Endothelial cell of umbilical vein (primary cell): ENCODE measurements around the gene MOK. TPM values are rescaled to one million over a fixed set of nuclear protein-coding genes. Genes with fewer than 3 reads are reported as not detected.

ENCODE experiments used
- BruUV-seq: library from RNA; stranded (reverse); fragments of 400-500 nt; replicated peaks from 2 replicates; lab custom pipeline; 2021; lab: Mats Ljungman, UMichigan
- CTCF ChIA-PET: fragments of 300-600, 350-600 bp; sonication (Branson Sonifier 250); formaldehyde crosslinking; loops from one replicate; lab custom pipeline; 2021; ENCODE audit warnings: antibody characterized with exemption, inconsistent platforms; lab: Charles Lee
- POLR2A ChIA-PET: fragments of 300-600, 350-600 bp; sonication (Branson Sonifier 250); formaldehyde crosslinking; loops from one replicate; lab custom pipeline; 2021; ENCODE audit warnings: antibody characterized with exemption, inconsistent platforms; lab: Charles Lee
- DNase-seq: peaks from one replicate; pipeline ENCODE4 v3.0.0-alpha.2; 2011; ENCODE audit warnings: low read depth, low spot score
- FAIRE-seq: peaks from 2 replicates; lab custom pipeline; 2011; peaks lifted over from hg19 to GRCh38; lab: Jason Lieb, UNC
- H2AFZ ChIP-seq: 2 replicates; pipeline ENCODE4 v1.6.0; 2012; ENCODE audit warnings: low read depth, low read length, control low read depth, inconsistent platforms
- H3K27ac ChIP-seq: 2 replicates; pipeline ENCODE4 v1.5.1; 2011; ENCODE audit warnings: low read depth, mild to moderate bottlenecking, control low read depth, low read length, moderate library complexity; ENCODE audit not compliant: insufficient read depth
- H3K27me3 ChIP-seq, 2 experiments: 2 replicates each; pipeline versions ENCODE4 v1.6.0 to v1.6.1; 2011; ENCODE audit warnings: low read length in 2 of 2, mixed read lengths in 1 of 2; ENCODE audit not compliant: control insufficient read depth in 2 of 2, insufficient read depth in 2 of 2
- H3K36me3 ChIP-seq, 2 experiments: 2 replicates in 1 of 2; 3 replicates in 1 of 2; pipeline ENCODE4 v1.5.1; 2011; ENCODE audit warnings: low read length in 2 of 2, mild to moderate bottlenecking in 1 of 2, moderate library complexity in 1 of 2; ENCODE audit not compliant: control insufficient read depth in 2 of 2, insufficient read depth in 2 of 2; ENCODE audit errors: extremely low read depth in 1 of 2
- H3K4me1 ChIP-seq: 3 replicates; pipeline ENCODE4 v1.5.1; 2011; ENCODE audit warnings: mild to moderate bottlenecking, low read length; ENCODE audit not compliant: control insufficient read depth, insufficient read depth; ENCODE audit errors: extremely low read depth
- H3K4me2 ChIP-seq: 2 replicates; pipeline ENCODE4 v1.6.1; 2011; ENCODE audit warnings: low read length, control low read depth, mixed read lengths; ENCODE audit not compliant: insufficient read depth
- H3K4me3 ChIP-seq, 3 experiments: fragments of 200-600 bp in 1 of 3; sonication (generic), shearing (Covaris generic) in 1 of 3; replicated peaks in 1 of 3; 2 replicates each; pipeline ENCODE4 v1.5.1; 2011 to 2016; ENCODE audit warnings: control low read depth in 3 of 3, low read length in 3 of 3, mild to moderate bottlenecking in 2 of 3, inconsistent platforms in 1 of 3, low read depth in 1 of 3, moderate library complexity in 1 of 3; ENCODE audit not compliant: insufficient read depth in 1 of 3
- H3K79me2 ChIP-seq: 2 replicates; pipeline ENCODE4 v1.6.0; 2012; ENCODE audit warnings: low read length, inconsistent platforms; ENCODE audit not compliant: control insufficient read depth, insufficient read depth
- H3K9ac ChIP-seq: replicated peaks from 2 replicates; pipeline ENCODE3; 2011; ENCODE audit warnings: low read length, control low read depth; ENCODE audit not compliant: insufficient read depth; ENCODE audit errors: extremely low read depth
- H3K9me1 ChIP-seq: replicated peaks from 3 replicates; pipeline ENCODE4 v1.6.0; 2011; ENCODE audit warnings: mild to moderate bottlenecking, low read length; ENCODE audit not compliant: control insufficient read depth, insufficient read depth; ENCODE audit errors: extremely low read depth
- H3K9me3 ChIP-seq: replicated peaks from 2 replicates; pipeline ENCODE4 v1.5.1; 2012; ENCODE audit warnings: low read length, inconsistent platforms; ENCODE audit not compliant: control insufficient read depth, insufficient read depth
- H4K20me1 ChIP-seq: replicated peaks from 2 replicates; pipeline ENCODE3; 2011; ENCODE audit warnings: mild to moderate bottlenecking, low read length; ENCODE audit not compliant: control insufficient read depth, insufficient read depth; ENCODE audit errors: extremely low read depth
- CTCF ChIP-seq, 2 donors: IDR thresholded peaks; 1 replicate in 1 of 2; 2 replicates in 1 of 2; pipeline ENCODE4 v1.5.1; 2011; ENCODE audit warnings: low read length in 2 of 2, mild to moderate bottlenecking in 2 of 2, moderate library complexity in 2 of 2, control low read depth in 1 of 2, inconsistent platforms in 1 of 2, low read depth in 1 of 2; ENCODE audit not compliant: insufficient read depth in 1 of 2; ENCODE audit errors: extremely low read depth in 1 of 2
- EZH2 ChIP-seq: IDR thresholded peaks from 2 replicates; pipeline ENCODE4 v1.6.1; 2012; ENCODE audit warnings: borderline replicate concordance, low read depth, mild to moderate bottlenecking, moderate library complexity, low read length, inconsistent platforms; ENCODE audit not compliant: severe bottlenecking
- FOS ChIP-seq: IDR thresholded peaks from 2 replicates; pipeline ENCODE4 v1.6.1; 2011; ENCODE audit warnings: mild to moderate bottlenecking, low read length, moderate library complexity, borderline replicate concordance; ENCODE audit not compliant: insufficient read depth
- GATA2 ChIP-seq: IDR thresholded peaks from 2 replicates; pipeline ENCODE4 v1.7.0; 2011; ENCODE audit warnings: low read depth, mild to moderate bottlenecking, moderate library complexity, mixed read lengths, low read length; ENCODE audit not compliant: insufficient read length, insufficient read depth
- JUN ChIP-seq: IDR thresholded peaks from 2 replicates; pipeline ENCODE4 v1.6.1; 2011; ENCODE audit warnings: borderline replicate concordance, low read depth; ENCODE audit not compliant: insufficient read length, insufficient read depth
- MAX ChIP-seq: IDR thresholded peaks from 2 replicates; pipeline ENCODE4 v1.6.1; 2011; ENCODE audit not compliant: insufficient read depth, insufficient read length
- MYC ChIP-seq: IDR thresholded peaks from one replicate; pipeline ENCODE4 v1.6.1; 2011; ENCODE audit warnings: mild to moderate bottlenecking, low read depth, low read length
- POLR2A ChIP-seq: IDR thresholded peaks from 2 replicates; pipeline ENCODE4 v1.6.1; 2012; ENCODE audit warnings: low read depth, mild to moderate bottlenecking, control low read depth, low read length
- POLR2AphosphoS5 ChIP-seq: IDR thresholded peaks from 2 replicates; pipeline ENCODE4 v1.6.1; 2012; ENCODE audit warnings: low read depth, mild to moderate bottlenecking, control low read depth, low read length, moderate library complexity; ENCODE audit not compliant: insufficient read depth
- dilution Hi-C: fragments of 300-500 bp; cut with MboI; formaldehyde crosslinking; loops from one replicate; pipeline ENCODE4 v1.15.0; 2019; ENCODE audit warnings: low sequenced_read_pairs; ENCODE audit not compliant: extremely low pct_ligation_motif_present
- intact Hi-C: fragments of 100-400 bp; cut with micrococcal nuclease; formaldehyde crosslinking; loops from one replicate; pipeline ENCODE4 v1.10.0; 2022
- polyA plus RNA-seq, 4 experiments: library from polyadenylated mRNA; depleted of rRNA in 3 of 4; stranded (reverse) in 3 of 4; unstranded in 1 of 4; fragments of >200 nt; gene quantifications; 2 replicates each; pipeline versions ENCODE4 v1.2.1 to v1.2.3, GENCODE V29; 2011 to 2012; ENCODE audit warnings: missing spikeins in 1 of 4
- total RNA-seq: library from RNA; stranded (reverse); gene quantifications from 2 replicates; pipeline ENCODE4 v1.2.3, GENCODE V29; 2021

MOK gene
- total and polyA plus RNA-seq, 2 donors (not counting 3 experiments of a cell fraction or from before 2014, with no cell fraction given): 6.1 to 8.6 TPM

- no peak overlapping the region for H3K4me2 ChIP-seq
- intact Hi-C loops: no loop called here
- no peaks in the 10 kb centered on the region for H3K79me2 ChIP-seq
- peaks cover 1 to 8% of the 10 kb centered on the region in 2 experiments for H3K36me3 ChIP-seq
- BruUV-seq: no TSS peak
- dilution Hi-C loops: no loop called here
- TF ChIP-seq POLR2A: no peak
- TF ChIP-seq MYC: no peak
- no peak for TF ChIP-seq GATA2
- TF ChIP-seq FOS: no peak
- no peak for TF ChIP-seq CTCF (IDR thresholded peaks at IDR 0.05; ENCODE audit: extremely low read depth in 1 of 2, insufficient read depth in 1 of 2, low read depth in 1 of 2, low read length in 2 of 2)
- TF ChIP-seq POLR2AphosphoS5: no peak
- no peak for TF ChIP-seq JUN
- no peak for TF ChIP-seq EZH2
- TF ChIP-seq MAX: no peak
- DNase-seq: no peak
- H3K27ac ChIP-seq: no peak overlapping the region
- no peaks in the 10 kb centered on the region for H3K27me3 ChIP-seq
- no peaks in the 10 kb centered on the region for H3K4me1 ChIP-seq
- no peaks in the 10 kb centered on the region for H3K9me3 ChIP-seq
- ChIA-PET CTCF (interaction anchor here (0.6 to 1.3 kb wide), 3 partner anchors 17 to 228 kb away, joined by 3 to 4 read pairs (median 3); no protein-coding TSS in a partner anchor), POLR2A (no interaction called here)
- H3K4me3 ChIP-seq: no peak overlapping the region
- H2AFZ ChIP-seq: no peak overlapping the region
- no peaks in the 10 kb centered on the region for H4K20me1 ChIP-seq
- no peak overlapping the region for H3K9ac ChIP-seq
- H3K9me1 ChIP-seq: no peaks in the 10 kb centered on the region
- FAIRE-seq: no peak
These were observed 29.1 kb upstream of the MOK start for GRCh38 chr14:102333795-102334705.
